Measurements from ENCODE around the gene XPO4.

DNA sequence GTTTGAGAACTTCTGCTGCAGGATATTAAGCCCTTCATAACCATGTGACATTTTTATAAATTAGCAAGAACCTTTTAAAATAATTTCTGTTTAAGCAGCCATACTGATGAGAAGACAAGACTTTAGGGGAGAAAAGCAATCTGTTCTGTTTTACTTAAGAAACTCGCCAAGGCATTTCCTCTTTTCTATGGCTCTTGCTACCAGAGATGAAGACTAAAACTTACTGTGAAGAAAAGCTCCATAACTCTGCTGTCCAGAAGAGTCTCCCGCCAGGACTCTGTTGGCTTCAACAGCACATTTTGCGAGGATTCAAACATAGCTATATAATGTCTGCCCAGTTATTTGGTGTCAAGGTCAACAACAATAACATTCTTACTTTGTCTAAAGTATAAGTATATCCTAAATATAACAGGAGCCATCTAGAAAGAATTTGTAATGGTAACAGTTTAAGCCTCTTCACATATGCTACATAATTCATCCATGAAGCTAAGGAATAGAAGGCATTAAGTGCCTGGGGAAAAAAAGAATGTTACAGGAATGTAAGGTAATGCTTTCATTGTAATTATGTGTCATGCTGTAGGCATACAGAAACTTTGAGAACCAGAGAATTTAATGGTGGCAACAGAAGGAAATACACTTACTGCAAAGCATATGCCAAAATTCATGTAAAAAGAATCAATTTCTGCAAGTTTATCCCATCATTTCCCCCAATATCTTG, 75.5 kb downstream of the XPO4 start:
- TF ChIP-seq, protein P1, sequence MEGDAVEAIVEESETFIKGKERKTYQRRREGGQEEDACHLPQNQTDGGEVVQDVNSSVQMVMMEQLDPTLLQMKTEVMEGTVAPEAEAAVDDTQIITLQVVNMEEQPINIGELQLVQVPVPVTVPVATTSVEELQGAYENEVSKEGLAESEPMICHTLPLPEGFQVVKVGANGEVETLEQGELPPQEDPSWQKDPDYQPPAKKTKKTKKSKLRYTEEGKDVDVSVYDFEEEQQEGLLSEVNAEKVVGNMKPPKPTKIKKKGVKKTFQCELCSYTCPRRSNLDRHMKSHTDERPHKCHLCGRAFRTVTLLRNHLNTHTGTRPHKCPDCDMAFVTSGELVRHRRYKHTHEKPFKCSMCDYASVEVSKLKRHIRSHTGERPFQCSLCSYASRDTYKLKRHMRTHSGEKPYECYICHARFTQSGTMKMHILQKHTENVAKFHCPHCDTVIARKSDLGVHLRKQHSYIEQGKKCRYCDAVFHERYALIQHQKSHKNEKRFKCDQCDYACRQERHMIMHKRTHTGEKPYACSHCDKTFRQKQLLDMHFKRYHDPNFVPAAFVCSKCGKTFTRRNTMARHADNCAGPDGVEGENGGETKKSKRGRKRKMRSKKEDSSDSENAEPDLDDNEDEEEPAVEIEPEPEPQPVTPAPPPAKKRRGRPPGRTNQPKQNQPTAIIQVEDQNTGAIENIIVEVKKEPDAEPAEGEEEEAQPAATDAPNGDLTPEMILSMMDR (IDR thresholded peaks at IDR 0.05): no peak
- TF ChIP-seq POLR2A (IDR thresholded peaks at IDR 0.05): no peak

Measured in heart left ventricle (tissue), 13 donors.